22Rv1 (cell line): ENCODE results near the gene CUX1.

Source experiments
- ZFX ChIP-seq: fragments of 450-650 bp; IDR thresholded peaks from 2 replicates; pipeline ENCODE4 v1.6.1; 2017; ENCODE audit warnings: antibody characterized with exemption, borderline replicate concordance
- TF ChIP-seq, protein P1 (sequence below): fragments of 450-650 bp; IDR thresholded peaks from 2 replicates; pipeline ENCODE4 v1.5.1; 2017; ENCODE audit warnings: mild to moderate bottlenecking

DNA sequence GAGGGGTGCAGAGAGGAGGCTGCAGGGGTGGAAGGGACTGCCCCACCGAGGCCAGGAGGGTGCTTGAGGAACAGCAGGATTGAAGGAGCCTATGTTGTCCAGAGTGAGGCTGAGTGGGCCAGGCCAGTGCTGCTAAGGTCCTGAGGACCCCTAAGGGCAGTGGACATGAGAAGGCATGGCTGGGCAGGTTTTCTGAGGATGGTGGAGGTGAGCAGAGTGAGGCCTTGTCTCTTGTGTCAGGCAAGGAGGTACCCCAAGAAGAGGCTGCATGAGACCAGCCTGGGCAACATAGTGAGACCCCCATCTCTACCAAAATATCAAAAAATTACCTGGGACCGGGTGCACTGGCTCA, 474.5 kb downstream of the CUX1 start:
- TF ChIP-seq, protein P1, sequence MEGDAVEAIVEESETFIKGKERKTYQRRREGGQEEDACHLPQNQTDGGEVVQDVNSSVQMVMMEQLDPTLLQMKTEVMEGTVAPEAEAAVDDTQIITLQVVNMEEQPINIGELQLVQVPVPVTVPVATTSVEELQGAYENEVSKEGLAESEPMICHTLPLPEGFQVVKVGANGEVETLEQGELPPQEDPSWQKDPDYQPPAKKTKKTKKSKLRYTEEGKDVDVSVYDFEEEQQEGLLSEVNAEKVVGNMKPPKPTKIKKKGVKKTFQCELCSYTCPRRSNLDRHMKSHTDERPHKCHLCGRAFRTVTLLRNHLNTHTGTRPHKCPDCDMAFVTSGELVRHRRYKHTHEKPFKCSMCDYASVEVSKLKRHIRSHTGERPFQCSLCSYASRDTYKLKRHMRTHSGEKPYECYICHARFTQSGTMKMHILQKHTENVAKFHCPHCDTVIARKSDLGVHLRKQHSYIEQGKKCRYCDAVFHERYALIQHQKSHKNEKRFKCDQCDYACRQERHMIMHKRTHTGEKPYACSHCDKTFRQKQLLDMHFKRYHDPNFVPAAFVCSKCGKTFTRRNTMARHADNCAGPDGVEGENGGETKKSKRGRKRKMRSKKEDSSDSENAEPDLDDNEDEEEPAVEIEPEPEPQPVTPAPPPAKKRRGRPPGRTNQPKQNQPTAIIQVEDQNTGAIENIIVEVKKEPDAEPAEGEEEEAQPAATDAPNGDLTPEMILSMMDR = no peak
- TF ChIP-seq ZFX = no peak
